Upper lobe of left lung (tissue), 6 donors: ENCODE results near the gene TERT. TPM values are rescaled to one million over a fixed set of nuclear protein-coding genes. Genes with fewer than 3 reads are reported as not detected.

Experiments used
- ATAC-seq, 2 donors: fragments of 200-7000 bp; cut with Tn5 transposase; one replicate each; pipeline ENCODE4 v1.9.1; 2022; ENCODE audit warnings: mild to moderate bottlenecking in 2 of 2, moderate library complexity in 2 of 2; ENCODE audit not compliant: low FRiP score in 2 of 2
- DNase-seq, 2 donors: peaks; one replicate each; pipeline ENCODE4 v3.0.0-alpha.2; 2019 to 2020
- H3K27ac ChIP-seq, 4 donors: fragments of 200-600 bp; sonication (generic); one replicate each; pipeline ENCODE4 v1.5.1; 2016 to 2019
- H3K27me3 ChIP-seq, 4 donors: fragments of 200-600 bp; sonication (generic); one replicate each; pipeline ENCODE4 v1.5.1; 2017 to 2019
- H3K36me3 ChIP-seq, 4 donors: fragments of 200-600 bp; sonication (generic); one replicate each; pipeline ENCODE4 v1.5.1; 2016 to 2019
- H3K4me1 ChIP-seq, 4 donors: fragments of 200-600 bp; sonication (generic); one replicate each; pipeline ENCODE4 v1.5.1; 2018 to 2019
- H3K4me3 ChIP-seq, 4 donors: fragments of 200-600 bp; sonication (generic); one replicate each; pipeline ENCODE4 v1.5.1; 2017 to 2019; ENCODE audit warnings: mild to moderate bottlenecking in 2 of 4, moderate library complexity in 1 of 4
- H3K9me3 ChIP-seq, 4 donors: fragments of 200-600 bp; sonication (generic); one replicate each; pipeline ENCODE4 v1.5.1; 2018 to 2019
- CTCF ChIP-seq, 6 experiments: fragments of 450-650 bp in 4 of 6; fragments of 200-600 bp in 2 of 6; sonication (generic) in 2 of 6; IDR thresholded peaks; one replicate each; pipeline ENCODE4 v1.5.1; 2016 to 2019; ENCODE audit warnings: antibody characterized with exemption in 6 of 6
- EP300 ChIP-seq, 4 donors: sonication (generic); formaldehyde crosslinking; IDR thresholded peaks; one replicate each; pipeline ENCODE4 v1.5.1; 2017; ENCODE audit warnings: antibody characterized with exemption in 4 of 4, control low read depth in 2 of 4
- POLR2A ChIP-seq, 4 donors: fragments of 450-650 bp; IDR thresholded peaks; one replicate each; pipeline ENCODE4 v1.5.1; 2016 to 2017; ENCODE audit warnings: antibody characterized with exemption in 4 of 4, mild to moderate bottlenecking in 2 of 4
- POLR2AphosphoS5 ChIP-seq, 2 donors: sonication (generic); formaldehyde crosslinking; IDR thresholded peaks; one replicate each; pipeline ENCODE4 v1.5.1; 2017; ENCODE audit warnings: antibody characterized with exemption in 2 of 2
- WGBS, 2 donors: methylation state at CpG; one replicate each; pipeline ENCODE4 v1.1.5; 2017 to 2018; 5-methylcytosine and 5-hydroxymethylcytosine counted together
- total RNA-seq, 6 donors: library from RNA; depleted of rRNA in 4 of 6; stranded (reverse); fragments of >200 nt in 4 of 6; gene quantifications; one replicate each; pipeline versions ENCODE4 v1.1.0 to v1.2.1, GENCODE V29; 2016 to 2021
- donor health status: DM: no; HTN: no; CAD: no; lungs with moderate emphysema.
- donor health status: DM: no; HTN: yes; CAD: no; lungs with severe emphysema.

Gene TERT
- total RNA-seq, 6 donors from 2014 or later, result 0.06 to 0.07 TPM; not detected in 4

GRCh38 chr5:1244976-1245375 lies 49.9 kb downstream of the TERT start:
- WGBS, 2 donors, result 75 to 82% methylated on average over 4 to 9 of the region's 10 CpGs
- ATAC-seq, result no peak
- Histone ChIP-seq H3K27ac (no peak overlapping the region), H3K4me1 (peaks cover 0 to 9% (median 0%) of the 10 kb centered on the region in 4 donors), H3K27me3 (peaks cover 0 to 21% (median 5%) of the 10 kb centered on the region in 4 donors), H3K4me3 (no peak overlapping the region), H3K9me3 (no peaks in the 10 kb centered on the region), H3K36me3 (no peaks in the 10 kb centered on the region)
- peak in 1 of 2 donors; percentile 60 for DNase-seq
- TF ChIP-seq EP300 (IDR thresholded peaks at IDR 0.05), result no peak
- TF ChIP-seq POLR2AphosphoS5 (IDR thresholded peaks at IDR 0.05), result no peak
- TF ChIP-seq CTCF (IDR thresholded peaks at IDR 0.05), result no peak
- TF ChIP-seq POLR2A (IDR thresholded peaks at IDR 0.05), result no peak

DNA sequence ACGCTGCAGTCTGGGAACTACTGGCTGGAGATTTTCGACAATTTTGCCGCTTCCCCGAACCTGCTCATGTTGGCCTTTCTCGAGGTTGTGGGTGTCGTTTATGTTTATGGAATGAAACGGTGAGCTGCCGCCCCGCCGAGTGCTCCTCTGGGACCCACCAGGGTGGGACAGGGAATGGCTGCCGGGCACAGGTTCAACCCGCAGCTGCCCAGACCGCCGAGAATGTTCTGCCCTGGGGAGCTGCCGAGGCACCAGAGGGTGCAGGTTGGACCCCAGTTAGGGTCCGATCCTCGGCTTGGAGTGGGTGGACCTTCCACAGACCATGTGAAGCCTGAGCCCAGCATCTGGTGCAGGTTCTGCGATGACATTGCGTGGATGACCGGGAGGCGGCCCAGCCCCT lies 50.6 kb downstream of the TERT start:
- WGBS, 2 donors, result 37 to 75% methylated on average over 8 to 21 of the region's 21 CpGs
- H3K27me3 ChIP-seq, result peaks cover 0 to 21% (median 5%) of the 10 kb centered on the region in 4 donors
- no peaks in the 10 kb centered on the region for H3K36me3 ChIP-seq
- H3K27ac ChIP-seq, result no peak overlapping the region
- no peak overlapping the region for H3K4me3 ChIP-seq
- H3K9me3 ChIP-seq, result no peaks in the 10 kb centered on the region
- peaks cover 0 to 9% (median 0%) of the 10 kb centered on the region in 4 donors for H3K4me1 ChIP-seq
- TF ChIP-seq CTCF (IDR thresholded peaks at IDR 0.05) (no peak), POLR2A (IDR thresholded peaks at IDR 0.05) (no peak), POLR2AphosphoS5 (IDR thresholded peaks at IDR 0.05) (no peak), EP300 (IDR thresholded peaks at IDR 0.05) (no peak)
- ATAC-seq, result no peak
- DNase-seq, result peak in 1 of 2 donors; percentile 53

DNA sequence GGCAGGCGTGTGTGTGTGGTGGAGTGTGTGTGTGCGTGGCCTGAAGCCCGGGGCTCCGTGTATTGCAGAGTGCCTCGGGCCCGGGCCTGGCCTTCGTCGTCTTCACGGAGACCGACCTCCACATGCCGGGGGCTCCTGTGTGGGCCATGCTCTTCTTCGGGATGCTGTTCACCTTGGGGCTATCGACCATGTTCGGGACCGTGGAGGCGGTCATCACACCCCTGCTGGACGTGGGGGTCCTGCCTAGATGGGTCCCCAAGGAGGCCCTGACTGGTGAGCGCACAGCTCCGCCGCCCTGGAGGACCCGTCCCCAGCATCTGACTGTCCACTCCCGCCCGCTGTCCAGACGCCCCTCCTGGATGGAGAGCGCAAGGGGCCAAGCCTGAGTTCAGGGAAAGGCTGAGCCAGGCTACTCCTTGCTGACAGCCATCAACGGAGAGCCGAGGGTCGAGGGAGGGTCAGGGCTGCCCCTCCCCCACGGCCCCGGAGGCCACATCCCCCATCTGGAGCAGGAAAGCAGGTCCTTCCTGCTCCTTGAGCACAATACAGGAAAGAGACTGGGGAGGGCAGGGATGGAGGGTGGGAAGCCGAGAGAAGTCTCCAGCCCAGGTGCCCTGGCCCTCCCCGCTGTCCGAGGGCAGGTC lies 51.3 kb downstream of the TERT start:
- H3K27me3 ChIP-seq, result peaks cover 0 to 21% (median 5%) of the 10 kb centered on the region in 4 donors
- WGBS, 2 donors, result 4 to 33% methylated on average over 9 to 23 of the region's 33 CpGs
- H3K27ac ChIP-seq, result no peak overlapping the region
- H3K4me1 ChIP-seq, result peaks cover 0 to 9% (median 0%) of the 10 kb centered on the region in 4 donors
- no peak for TF ChIP-seq CTCF (IDR thresholded peaks at IDR 0.05)
- TF ChIP-seq EP300 (IDR thresholded peaks at IDR 0.05), result no peak
- no peak for TF ChIP-seq POLR2A (IDR thresholded peaks at IDR 0.05)
- no peak for TF ChIP-seq POLR2AphosphoS5 (IDR thresholded peaks at IDR 0.05)
- no peak for ATAC-seq
- DNase-seq, result peak in 1 of 2 donors; percentile 66
- no peaks in the 10 kb centered on the region for H3K36me3 ChIP-seq
- H3K4me3 ChIP-seq, result no peak overlapping the region
- no peaks in the 10 kb centered on the region for H3K9me3 ChIP-seq

DNA sequence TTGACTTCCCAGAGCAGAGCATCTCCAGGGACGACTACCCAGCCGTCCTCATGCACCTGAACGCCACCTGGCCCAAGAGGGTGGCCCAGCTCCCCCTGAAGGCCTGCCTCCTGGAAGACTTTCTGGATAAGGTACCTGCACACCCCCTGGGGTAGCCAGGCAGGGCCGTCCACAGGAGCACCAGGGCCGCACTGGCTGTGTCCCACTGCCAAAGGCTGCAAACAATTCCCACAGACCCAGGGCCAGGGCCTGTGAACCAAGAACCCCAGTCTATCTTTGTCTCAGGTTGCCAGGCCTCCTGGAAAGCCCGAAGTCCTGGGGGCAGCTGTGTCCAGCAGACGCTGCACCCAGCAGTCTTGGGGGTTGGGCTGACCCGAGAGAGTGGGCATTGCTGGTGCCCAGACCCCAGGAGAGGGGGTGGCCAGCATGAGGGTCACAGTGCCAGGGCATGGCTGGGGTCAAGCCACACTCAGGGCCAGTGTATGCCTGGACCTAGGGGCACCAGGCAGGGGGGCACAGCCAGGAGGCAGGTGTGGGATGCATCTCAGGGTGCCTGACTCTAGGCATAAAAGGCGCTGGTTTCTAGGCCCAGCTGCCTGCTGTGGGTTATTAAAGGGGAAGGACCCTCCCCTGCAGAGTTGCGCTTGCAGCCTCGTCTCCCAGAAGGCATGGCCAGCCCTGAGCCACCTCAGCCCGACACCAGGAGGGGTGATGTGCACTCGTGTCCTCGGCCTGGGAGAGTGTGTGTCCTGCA lies 52.0 kb downstream of the TERT start:
- no peak for ATAC-seq
- TF ChIP-seq POLR2AphosphoS5 (IDR thresholded peaks at IDR 0.05) (no peak), POLR2A (IDR thresholded peaks at IDR 0.05) (no peak), EP300 (IDR thresholded peaks at IDR 0.05) (no peak), CTCF (IDR thresholded peaks at IDR 0.05) (no peak)
- peaks cover 0 to 21% (median 5%) of the 10 kb centered on the region in 4 donors for H3K27me3 ChIP-seq

More for the DNA sequence above, 52.0 kb downstream of the TERT start:
- Histone ChIP-seq H3K36me3 (no peaks in the 10 kb centered on the region), H3K4me3 (no peak overlapping the region), H3K4me1 (peaks cover 0 to 9% (median 0%) of the 10 kb centered on the region in 4 donors), H3K27ac (no peak overlapping the region), H3K9me3 (no peaks in the 10 kb centered on the region)
- 40 to 78% methylated on average over 3 to 14 of the region's 14 CpGs for WGBS, 2 donors
- DNase-seq, result peak in 1 of 2 donors; percentile 59
